GM19463 (cell line): Measurements from ENCODE around the gene PEX5L.

Source experiments
- ATAC-seq: cut with Tn5 transposase; IDR thresholded peaks from one replicate; pipeline ENCODE4 v1.9.1; 2021; ENCODE audit warnings: mild to moderate bottlenecking, moderate library complexity; ENCODE audit not compliant: unreplicated experiment

Gene PEX5L

DNA sequence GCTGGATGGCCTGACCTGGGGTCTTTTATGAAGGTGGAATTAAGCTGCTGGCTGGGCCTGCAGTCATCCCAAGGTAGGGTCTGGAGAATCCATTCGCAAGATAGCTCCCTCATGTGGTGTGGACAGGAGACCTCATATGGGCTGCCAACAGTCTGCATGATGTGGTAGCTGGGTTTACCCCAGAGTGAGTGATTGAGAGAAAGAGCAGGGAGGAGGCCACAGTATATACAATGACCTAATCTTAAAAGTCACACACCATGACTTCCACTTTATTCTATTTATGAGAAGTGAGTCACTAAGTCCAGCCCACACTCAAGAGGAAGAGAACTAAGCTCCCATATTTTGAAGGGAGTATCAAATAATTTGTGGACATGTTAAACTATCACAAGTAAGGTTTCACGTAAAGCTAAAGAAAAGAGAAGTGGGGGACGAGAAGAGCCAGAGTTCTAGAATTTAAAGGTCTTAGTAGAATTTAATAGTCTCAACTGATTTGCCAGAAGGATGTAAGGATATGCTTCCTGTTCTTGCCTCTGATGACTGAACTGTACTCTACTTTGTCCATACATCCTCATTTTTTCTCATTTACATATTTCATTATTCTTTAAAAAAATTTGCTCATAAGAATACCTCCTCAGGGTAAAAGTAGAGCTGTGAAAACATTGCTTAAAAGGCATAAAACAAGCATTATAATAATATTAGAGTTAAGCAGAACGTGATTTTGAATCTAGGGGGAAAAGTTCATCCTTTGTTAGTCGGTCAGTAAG is 184.4 kb downstream of the PEX5L start:
- peak; percentile 85 for ATAC-seq

DNA sequence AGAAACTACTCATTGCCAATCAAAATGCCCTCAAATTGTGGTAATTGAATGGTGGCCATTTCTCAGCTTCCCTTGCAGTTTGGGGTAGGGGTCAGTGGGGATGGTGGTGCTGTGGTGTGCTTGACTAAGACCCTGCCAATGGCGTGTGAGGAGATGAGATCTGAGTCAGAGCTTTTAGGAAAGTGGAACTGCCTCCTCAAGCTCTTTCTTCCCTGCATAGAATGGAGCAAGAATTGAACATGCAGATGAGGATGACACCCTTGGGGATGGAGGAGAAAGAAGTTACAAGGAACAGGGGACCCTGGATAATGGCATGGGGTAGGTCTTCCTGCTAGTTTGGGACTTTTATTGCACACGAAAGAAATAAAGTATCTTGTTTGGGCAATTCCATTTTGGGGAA is 188.0 kb downstream of the PEX5L start:
- ATAC-seq: no peak

DNA sequence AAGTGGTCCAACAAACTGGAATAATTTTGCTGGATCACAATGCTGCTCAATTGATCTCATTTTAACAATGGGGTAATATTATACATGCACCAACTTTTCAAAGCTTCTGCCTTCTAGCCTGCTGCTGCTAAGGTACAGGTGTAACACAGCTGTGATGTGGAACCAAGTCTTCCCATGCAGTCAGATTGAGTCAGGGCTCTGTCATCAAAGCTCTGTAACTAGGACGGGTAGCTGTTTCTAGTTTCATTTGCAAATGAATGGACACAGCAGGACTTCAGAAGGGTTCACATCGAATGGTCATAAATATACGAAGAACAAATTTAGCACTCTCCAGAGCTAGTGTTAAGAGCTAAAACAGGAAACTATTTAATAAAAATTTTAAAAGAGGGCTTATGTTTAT is 194.7 kb downstream of the PEX5L start:
- ATAC-seq: no peak

DNA sequence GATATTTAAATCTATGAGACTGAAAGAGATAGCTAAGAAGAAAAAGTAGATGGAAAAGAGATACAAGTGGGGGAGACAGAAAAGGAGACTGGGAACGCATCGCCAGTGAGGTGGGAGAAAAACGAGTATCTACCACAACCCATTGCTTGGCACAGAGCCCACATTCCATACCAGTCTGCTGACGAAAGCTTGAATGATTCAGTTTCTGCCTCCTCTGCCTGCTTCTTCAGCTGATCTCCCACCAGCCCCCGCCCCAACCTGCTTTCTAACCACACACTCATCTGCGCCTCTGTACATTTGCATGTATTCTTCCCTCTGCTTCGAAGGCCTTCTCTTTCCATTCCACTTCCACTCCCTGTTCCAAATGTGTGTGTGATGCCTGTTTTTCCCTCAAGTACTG is 195.8 kb downstream of the PEX5L start:
- ATAC-seq: no peak

DNA sequence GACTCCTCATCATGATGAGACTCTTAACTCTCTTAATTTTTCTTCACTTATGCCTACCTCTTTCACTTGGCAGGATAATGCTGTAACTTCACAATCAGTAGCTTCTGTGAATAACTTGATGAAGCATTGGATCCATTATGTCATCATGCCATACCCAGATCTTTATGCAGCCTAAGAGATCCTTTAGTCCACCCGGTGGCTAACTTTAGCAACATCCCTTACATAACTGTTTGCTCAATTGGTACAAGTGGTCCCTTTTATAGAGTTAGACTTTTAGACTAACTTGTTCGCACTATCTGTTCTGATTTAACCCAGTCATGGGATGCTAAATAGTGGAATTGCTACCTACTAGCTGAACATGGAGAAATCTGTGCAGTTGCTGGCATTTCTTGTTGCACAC is 199.4 kb downstream of the PEX5L start:
- ATAC-seq: no peak

DNA sequence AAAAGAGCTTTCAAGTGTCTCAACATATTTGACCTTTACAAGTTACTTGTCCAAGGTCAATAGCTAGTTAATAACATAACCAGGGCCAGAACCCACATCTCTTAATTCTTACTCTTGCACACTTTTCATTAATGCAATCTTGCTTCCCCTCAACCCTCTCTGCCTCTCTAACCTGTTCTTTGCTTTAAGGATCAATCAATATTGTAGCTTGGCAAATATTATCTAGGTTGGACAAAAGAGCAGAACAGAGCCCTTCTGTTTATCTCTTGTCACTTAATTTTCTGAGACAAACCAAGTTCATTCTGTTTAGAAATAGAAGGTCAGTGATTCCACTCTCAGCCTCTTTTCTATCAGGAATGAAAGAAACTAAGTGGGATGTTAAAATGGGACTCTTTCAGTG is 203.4 kb downstream of the PEX5L start:
- ATAC-seq: no peak

DNA sequence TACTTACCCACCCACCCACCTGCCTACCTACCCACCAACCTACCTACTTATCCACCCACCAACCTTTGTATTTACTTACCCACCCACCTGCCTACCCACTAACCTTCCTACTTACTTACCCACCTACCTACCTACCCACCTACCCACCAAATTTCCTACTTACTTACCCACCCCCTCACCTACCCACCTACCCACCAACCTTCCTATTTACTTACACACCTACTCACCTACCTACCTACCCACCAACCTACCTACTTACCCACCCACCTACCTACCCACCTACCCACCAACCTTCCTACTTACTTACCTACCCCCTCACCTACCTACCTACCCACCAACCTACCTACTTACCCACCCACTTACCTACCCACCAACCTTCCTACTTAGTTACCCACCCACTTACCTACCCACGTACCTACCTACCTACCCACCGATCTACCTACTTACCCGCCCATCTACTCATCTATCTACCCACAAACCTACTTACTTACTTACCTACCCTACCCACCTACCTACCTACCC is 204.3 kb downstream of the PEX5L start:
- no peak for ATAC-seq

DNA sequence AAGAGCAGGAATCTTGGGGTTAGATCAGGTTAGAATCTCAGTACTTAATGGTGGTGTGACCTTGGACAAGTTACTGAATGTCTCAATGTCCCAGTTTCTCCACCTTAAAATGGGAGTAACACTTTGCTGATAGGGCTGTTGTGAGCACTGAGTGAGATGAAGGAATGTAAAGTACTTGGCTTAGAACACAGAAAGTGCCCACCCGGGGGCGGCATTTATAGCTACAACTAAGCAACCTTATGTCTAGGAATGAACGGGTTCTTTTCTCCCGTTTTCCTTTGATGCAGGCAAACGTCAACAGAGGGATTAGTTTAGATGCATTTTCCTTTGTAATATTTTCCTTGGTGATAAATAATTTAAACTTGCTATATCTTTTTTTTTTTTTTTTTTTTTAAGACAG is 207.3 kb downstream of the PEX5L start:
- ATAC-seq: no peak

DNA sequence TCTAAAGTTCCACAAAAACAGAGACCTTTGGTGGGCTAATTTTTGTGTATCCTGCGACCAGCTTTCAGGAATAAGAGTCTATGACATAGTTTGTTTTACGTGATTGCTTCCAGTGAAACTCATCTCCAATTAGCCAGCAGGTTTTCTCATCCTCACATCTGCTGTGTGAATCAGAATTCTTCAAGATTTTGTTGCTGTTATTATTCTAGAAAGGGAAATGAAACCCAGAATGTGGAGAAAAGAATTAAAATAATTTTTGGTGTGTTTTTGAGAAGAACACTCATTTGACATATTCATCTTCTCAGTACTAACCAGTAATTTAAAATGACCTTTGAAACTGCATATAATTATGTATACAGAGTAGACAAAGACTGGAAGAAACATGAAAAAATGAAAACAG is 208.0 kb downstream of the PEX5L start:
- no peak for ATAC-seq

DNA sequence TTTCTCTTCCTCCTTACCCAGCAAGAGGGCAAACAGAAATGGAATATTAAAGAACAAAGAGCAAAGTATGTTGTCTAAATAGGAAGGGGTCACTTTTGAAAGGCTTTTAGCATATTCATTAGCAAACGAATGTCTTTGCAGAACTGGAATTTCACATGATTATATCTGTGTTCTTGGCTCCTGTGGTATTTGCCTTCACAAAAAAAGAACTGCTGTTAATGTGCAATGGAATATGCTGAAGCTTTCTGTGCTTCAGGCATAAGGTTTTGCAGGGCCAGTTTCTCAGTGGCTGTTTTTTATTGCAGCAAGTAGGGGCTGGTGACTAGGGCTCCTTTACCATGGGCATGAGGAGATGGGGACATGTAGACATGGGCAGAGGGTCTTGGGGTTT is 210.5 kb downstream of the PEX5L start:
- no peak for ATAC-seq

DNA sequence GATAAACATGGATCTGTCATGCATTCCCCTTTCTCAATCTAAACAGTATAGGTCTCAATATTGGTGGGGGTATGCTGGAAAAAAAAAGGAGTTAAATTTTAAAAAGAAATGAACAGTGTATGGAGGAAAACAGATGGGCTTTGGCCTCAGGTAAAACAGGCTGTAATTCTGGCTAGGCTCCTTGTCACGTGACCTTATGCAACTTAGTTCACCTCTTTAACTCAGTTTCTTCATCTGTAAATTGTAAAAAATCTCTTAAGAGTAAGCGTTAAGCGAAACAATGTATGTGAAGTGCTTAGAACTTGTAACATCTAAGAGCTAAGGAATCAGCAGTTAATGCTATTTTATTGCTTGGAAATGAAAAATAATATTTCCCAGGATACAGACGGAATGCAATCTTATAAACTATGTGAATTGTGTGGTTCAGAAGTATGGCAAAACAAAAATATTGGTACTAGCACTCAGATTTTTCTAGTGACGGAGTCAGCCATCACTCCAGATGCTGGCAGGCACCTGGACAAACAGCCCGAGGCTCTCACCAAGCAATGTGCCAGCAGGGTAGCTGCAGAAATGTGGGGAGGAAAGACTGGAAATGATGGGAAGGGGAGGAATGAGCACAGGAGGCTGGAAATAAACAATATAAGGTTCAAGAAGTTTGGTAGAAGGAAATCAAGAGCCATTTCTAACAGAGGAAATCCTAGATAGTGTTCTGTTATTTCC is 211.1 kb downstream of the PEX5L start:
- no peak for ATAC-seq

DNA sequence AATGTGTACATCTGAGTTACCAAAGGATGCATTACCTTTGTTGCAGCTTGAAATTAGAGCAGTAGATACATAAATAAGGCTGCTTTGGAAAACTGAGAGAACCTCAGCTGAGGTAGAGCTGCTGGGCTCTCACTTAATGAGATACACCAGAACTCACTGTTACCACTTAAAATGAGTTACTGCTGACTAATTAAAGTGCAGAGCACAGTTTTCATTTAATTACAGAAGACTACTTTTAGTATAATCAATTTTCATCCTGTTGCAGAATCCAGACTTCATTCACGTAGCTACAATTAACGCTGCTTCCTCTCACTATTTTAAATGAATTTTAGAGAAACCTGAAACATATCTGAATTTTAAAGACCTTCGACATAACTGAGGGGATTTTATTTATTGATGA is 214.4 kb downstream of the PEX5L start:
- ATAC-seq: no peak

DNA sequence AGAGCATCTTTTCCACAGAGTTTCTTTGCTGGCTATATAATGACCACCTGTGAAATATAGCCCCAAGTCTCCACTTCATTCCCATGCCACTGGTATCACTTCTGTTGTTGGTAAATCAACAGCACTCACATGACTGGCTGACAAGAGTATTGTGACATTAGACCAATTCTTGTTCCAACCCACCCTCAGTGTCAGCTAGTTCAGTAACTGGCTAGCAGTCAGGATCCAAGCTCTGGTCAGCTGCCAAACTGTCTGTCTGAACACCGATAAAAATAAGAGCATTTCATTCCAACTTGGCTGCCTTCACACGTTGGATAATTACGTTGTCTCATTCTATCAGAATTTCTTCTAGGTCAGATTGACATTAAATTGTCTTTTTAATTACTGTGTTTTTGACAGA is 217.4 kb downstream of the PEX5L start:
- no peak for ATAC-seq

DNA sequence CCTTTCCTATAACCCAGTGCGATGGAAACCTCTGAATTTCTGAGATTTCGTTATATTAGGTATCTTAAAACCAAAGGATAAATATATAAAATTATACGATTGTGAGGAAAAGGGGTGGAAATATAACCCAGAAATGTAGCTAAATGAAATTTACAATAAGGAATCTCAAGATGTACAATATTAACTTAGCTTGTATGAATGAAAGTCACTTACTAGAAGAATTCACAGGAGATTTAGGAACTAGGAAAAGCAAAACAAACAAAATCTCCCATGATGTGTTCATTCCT is 224.7 kb downstream of the PEX5L start:
- ATAC-seq: no peak

DNA sequence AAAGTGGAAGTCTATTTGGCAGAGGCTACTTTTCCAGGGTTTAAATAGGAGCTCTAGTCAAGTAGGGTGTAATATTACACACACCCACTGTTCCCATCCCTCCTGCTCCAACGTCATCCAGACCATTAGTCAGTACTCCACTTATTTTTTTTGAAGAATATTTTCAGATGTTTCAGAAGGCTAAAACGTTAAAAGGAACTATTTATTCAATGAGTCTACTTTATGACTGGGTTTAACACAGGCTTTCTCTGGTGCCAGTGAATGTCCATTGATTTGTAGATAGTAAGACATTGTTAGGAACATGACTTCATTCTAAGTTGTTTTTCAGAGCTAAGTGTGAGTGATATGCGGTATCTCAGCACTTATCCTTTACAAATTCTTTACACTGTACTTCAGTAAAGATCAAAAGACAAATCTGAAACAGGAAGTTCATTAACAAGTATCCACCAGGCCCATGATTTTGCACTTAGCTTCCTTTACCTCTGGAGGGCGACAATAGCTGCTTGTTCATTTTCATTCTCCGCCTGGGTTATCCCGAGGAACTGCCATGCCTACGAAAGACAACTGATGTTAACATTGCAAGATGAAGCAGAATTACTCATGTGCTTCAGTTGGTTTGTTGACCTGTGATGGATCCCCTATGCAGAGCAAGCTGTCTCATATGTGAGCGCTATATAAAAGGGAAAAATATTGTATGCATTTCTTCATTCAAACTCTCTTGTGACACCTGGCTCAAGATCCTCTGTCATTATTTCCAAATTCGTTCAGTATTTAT is 225.2 kb downstream of the PEX5L start:
- peak; percentile 62 for ATAC-seq

DNA sequence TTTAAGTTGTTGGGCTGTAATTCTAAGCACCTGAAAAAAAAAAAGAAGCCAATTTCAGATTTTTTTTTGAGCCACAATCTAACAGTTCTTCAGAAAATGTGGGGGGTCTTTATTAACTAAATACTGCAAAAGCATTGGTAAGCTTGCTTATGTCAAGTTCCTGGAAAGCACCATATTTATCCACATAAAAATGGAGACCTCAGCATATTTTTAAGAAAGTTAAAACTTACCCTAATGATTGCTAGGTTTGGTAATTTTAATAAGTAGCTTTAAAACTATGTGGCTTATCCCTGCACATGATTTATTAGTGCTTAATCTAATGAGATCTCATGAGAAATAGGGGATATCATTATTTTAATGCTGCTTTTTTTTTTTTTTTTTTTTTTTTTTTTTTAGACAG is 227.1 kb downstream of the PEX5L start:
- no peak for ATAC-seq

DNA sequence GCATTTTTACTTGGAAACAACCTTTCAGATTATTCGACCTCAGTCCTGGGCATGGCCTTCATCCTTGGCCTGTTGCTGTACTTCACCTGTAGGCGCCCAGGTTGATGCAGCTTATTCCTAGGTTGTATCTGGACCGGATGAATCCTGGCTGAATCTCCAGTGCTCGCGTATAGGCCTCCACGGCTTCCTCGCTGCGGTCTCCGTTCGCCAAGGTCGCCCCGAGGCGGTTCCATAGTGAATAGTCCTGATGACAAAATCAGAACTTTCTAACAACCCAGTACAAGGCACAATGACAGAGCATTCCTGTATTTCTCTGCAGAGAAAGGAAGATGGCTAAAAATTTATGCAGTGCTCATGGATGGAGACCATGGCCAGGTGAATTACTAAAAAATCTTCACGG is 229.1 kb downstream of the PEX5L start:
- no peak for ATAC-seq

DNA sequence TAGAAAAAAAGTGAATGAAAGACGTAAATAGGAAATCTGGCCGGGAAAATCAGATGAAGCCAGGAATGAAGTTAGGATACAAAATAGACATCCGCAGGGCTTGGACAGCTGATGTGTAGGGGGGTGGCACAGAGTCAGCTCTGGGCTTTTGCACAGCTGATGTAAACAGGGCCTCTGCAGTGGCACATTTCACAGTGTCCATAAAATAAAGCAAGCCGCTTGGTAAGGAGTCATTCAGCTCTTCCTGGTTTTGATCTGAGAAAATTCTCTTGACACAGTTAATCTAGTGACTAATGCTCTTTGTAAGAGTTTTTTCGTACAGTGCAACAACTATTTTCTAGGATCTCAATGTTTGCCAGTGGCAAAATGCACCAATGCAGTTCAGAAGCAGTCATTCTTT is 230.6 kb downstream of the PEX5L start:
- no peak for ATAC-seq

DNA sequence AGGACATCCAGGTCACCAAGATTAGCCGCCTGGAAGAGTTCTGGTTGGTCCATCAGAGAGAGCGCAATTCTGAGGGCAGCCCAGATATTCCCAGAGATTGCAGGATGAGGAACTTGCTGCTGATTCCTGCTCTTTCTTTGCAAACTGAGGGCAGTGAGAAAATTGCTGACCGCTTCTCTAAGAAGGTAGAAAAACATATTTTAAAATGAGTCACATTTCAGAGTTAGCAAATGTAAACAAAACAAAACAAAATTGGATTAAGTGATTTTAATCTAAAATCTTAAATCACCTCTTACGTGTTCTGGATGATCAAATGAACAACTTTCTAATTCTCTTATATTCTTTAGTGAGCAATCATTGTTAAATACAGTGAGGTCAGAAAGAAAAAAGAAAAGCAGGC is 234.9 kb downstream of the PEX5L start:
- ATAC-seq: no peak

DNA sequence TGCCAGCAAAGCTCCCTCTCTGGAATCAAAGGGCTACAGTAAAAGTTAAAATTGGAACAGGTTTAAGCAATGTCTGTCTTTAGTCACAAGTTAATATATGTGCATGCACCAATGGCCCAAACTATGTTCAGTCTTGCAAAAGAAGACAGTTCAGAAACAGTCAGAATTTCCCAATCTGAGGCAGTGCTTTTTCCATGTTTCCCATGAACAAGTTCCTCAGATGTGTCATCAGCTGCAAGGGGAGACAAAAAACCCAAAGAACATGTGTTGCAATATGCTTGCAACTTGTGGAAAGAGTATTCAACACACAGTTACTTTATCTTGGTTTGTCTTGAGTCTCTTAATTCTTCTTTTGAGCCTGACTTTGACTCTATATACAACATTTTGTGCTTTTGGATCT is 235.5 kb downstream of the PEX5L start:
- no peak for ATAC-seq

DNA sequence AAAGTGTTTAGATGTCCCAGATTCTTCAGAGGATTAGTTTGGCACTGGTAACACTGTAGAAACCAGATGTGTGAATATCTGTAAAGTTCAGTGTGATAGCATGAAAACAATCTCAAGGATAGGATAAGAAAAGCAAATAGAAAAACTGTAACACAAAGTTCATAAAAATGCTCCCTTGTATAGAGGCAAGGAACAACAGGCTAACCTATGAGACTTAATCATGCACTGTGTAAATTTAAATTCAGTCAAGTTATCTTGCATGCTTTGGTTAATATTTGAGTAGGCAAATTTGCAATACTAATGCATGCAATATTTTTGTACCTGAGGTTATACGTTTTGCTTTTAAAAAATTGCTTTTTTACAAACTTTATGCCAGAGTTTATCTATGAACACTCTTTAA is 239.5 kb downstream of the PEX5L start:
- ATAC-seq: no peak

DNA sequence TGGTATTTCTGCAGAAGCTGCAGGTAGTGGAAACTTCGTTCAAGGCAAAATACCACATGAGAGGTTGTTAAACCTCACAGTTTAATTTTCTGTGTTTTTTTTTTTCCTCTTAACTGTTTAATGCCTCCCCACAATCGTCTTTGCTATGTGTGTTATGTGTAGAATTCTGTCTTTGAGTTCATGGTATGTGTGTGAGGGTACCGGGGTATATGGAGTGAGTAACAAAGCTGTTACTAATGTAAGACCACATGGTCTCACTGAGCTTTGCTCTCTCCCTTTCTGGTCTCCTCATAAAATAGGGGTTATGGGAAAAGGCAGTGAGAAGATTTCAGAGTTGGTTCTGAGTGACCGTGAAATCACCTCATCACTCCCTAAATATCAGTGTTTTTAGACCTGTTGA is 240.3 kb downstream of the PEX5L start:
- no peak for ATAC-seq
